ELR (cell line): ENCODE measurements around the gene SLC4A2.

Experiments used
- DNase-seq: peaks from one replicate; pipeline ENCODE4 v3.0.0-alpha.2; 2015; ENCODE audit warnings: low read depth

The SLC4A2 gene

DNA sequence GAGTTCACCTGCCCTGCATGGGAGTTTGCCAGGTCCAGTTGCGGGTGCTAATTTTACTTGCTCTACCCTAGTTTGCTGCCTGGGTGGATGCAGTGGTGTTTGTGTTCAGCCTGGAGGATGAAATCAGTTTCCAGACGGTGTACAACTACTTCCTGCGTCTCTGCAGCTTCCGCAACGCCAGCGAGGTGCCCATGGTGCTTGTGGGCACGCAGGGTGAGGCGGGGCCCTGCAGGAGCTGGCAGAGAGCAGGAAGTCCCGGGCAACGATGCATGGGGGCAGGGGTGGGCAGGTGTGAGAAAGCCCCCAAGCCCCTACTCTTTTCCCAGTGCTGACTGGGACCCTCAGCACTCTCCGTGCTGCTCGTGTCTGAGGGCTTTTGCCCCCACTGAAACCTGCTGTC is 58.2 kb downstream of the SLC4A2 start:
- DNase-seq = no peak

DNA sequence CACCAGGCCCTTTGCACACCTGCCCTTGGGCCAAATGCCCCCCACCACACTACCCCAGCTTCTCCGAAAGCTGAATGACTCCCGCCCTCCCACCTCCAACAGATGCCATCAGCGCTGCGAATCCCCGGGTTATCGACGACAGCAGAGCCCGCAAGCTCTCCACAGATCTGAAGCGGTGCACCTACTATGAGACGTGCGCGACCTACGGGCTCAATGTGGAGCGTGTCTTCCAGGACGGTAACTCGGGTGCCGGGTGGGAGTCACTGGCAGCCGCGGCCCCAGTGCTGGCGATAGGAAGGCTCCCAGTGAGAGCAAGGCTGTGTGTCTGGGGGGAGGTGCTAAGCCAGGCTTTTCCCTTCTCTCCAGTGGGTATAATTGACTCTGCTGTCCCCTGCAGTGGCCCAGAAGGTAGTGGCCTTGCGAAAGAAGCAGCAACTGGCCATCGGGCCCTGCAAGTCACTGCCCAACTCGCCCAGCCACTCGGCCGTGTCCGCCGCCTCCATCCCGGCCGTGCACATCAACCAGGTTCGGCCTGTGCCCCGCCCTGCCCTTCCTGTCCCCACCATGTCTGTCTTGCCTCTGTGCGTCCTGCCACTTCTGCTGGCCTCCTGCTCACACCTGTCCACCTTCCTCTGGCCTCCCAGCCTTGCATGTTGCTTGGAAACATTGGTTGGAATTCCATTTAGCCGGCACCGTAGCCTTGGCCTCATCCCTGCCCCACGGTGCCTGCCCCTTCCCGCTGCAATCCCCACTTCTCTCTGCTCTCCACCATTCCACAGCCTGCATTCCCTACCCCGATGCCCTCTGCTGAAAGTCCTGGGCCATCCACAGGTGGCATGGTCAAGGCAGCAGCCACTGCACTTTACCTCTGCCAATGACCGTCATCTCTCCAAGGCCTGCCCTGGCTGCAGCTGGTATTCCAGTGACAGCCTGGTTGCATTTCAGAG is 59.0 kb downstream of the SLC4A2 start:
- DNase-seq = no peak

DNA sequence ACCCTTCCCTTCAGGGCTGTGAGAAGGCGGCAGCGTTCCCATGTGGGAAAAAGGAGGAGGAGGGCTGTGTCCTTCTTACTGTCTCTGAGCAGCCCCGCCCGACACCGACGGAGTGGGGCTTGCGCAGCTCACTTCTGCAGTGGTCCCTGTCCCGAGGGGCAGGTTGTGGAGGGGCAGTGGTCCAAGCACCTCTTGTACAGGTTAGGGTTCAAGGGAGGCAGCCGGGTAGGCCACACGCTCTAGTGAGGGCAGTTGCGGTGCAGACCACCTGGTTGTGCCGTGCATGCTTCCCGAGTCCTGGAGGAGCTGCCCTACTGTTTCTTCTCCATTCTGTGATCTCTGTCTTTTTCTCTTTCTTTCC is 59.6 kb downstream of the SLC4A2 start:
- no peak for DNase-seq

DNA sequence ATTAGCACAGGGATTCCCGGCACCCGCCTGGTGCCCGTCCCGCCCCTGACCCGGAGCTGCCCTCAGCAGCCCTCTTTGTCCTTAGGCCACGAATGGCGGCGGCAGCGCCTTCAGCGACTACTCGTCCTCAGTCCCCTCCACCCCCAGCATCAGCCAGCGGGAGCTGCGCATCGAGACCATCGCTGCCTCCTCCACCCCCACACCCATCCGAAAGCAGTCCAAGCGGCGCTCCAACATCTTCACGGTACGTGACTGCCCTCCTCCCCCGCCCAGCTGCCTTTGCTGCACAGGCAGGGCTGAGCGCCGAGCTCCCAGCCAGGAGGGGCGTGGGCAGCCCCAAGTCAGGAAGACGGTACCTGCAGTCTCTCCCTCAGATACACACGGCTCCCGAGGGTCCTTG is 60.5 kb downstream of the SLC4A2 start:
- DNase-seq = no peak

DNA sequence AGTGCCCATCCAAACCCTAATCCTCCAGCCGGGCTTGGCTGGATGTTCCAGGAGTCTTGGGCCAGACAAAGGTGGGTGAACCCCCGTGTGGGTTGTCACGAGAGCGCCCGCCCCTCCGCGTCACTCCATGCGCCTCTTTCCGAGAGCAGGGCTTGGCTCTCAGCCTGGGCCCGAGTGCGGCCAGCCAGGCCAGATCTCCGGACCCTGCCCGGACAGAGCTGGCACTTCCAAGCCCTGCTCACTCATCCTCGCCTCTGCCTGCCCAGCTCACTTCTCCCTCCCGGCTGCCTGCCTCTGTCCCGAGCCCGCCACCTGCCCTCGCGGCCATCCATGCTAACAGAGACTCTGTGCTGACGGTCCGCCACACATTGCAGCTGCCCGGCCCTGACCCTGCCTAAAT is 61.5 kb downstream of the SLC4A2 start:
- no peak for DNase-seq

DNA sequence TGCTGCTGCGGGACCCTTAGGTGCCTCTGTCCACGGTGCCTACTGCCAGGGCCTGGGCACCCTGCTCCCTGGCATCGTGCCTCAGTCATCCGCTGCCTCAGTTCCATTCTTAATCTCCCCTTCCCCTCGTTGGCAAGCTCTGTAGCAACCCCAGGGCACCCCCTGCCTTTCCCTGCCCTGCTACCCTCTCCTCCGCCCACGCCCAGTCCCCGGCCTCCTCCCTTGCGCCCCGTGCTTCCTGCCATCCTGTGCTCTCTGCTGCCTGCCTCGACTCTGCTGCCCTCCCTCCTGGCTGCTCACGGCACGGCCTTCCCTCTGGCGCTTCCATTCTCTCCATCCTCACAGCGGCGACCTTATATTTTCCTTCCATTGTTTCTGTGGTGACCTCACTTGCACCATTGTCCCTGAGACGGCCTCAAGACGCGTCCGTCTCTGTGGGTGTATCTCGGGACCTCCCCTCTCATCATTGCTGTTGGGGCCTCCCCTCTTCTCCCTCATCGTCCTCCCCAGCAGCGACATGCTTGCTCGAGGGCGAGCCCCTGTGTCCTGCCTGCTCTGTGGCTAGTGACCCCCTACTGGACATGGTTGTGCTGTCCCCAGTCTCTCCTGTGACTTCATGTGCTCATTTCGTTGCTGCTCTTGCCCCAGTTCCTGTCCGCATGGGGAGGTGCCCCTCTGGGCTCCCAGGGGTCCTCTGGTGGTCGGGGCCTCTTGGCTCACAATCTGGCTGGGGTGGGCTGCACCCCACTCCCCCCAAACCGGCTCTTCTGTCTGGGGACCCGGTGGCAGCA is 62.2 kb downstream of the SLC4A2 start:
- DNase-seq = no peak

DNA sequence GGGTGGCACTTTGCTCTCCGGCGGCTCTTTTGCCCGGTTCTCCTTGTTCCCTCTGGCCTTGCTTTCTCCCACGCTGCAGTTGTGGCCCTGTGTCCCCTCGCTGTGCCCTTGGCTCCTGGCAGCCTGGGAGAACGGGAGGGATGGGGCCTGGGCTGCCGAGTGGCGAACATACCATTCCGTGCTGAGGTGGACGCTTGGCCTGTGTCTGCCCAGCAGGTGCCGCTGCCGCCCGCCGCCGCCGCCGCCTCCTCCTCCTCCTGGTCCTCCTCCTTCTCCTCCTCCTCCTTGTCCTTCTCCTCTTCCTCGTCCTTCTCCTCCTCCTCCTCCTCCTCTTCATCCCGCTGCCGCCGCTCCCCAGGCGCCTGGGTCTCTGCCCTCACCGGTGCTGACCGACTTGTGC is 62.9 kb downstream of the SLC4A2 start:
- DNase-seq = no peak

DNA sequence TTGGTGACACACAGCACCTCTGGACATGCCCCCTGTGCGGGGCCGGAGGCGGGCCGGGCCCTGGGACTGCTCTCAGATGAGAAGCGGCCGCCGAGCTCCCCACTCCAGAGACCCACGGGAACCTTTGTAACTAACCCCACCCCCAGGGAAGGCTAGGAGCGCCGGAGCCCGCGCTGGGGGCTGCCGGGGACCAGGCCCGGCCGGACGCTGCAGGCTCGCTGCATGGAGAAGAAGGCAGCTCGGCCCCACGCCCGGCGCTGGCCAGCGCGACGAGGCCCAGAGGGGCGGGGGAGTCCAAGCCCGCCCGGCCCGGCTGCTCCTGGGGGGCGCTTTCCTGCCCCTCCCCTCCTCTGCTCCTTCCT is 63.4 kb downstream of the SLC4A2 start:
- DNase-seq = no peak

DNA sequence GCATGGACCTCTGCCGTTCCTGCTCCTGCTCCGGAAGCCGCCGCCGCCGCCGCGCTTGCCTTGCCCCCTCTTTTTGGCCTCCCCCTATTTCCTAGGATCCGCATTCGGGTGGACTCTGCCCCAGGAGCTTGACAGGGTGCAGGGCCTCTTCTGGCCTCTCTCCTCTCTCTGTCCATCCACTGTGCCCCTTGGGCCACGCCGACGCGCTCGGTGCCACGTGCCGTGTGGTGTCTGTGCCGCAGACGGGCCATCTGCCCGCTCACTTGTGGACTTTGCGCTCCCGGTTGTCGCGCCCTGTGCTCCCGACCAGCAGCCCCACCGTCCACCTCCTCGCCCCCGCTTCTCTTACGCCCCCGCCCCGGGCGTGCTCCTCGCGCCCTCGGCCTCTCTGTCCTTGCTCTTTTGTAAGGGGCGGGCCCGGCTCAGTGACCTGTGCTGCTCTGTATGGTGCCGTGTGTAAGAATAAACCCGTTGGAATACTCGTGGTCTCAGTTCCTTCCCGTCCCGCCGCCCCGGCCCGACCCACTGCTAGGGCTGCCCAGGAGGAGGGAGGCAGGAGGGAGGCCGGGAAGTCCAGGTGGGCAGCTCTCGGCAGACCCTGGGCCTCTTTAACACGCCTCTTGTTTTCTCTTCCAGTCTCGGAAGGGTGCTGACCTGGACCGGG is 63.9 kb downstream of the SLC4A2 start:
- no peak for DNase-seq

DNA sequence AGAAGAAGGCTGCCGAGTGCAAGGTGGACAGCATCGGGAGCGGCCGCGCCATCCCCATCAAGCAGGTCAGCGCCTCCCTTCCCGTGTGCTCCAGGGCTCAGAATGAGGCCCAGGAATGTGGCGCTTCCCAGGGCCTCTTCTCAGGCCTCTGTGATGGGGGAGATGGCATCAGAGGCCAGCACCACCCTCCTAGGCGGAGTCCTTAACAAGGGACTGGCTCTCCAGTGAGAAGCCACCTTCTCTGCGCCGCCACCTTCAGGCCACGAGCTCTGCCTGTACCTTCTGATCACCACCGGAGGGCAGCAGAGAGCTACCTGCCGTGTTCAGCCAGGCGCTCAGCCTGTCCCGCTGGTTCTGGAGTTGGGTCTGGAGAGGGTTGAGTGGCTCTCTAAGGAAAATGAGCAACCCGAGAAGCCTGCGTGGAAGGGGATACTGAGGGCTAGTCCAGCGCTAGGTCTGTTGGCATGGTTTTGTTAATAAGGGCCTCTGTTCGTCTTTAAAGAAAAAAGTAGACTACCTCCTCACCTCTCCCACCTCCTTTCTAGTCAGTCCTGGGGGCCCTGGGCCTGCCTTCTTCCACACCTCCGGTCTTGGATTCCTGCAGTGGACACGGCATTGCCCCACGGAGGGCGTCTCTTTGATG is 64.6 kb downstream of the SLC4A2 start:
- peak; percentile 79 for DNase-seq

DNA sequence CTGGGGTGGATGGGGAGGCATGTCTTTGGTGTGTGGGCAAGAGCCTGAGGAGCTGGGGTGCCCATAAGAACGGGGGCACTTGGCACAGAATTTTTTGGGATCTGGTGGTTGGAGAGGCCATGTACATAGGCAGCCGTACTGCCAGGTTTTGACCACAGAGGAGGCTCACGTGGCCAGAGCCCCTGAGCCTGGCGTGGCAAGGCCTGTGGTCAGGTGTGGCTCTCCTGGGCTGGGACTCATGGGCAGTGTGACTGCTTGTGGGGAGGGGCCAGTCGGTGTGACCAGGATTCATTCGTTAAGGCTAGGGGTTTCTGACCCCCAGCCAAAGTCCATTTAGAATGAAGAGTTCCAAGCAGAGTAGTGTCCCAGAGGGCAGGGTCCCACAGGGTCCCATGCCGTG is 65.1 kb downstream of the SLC4A2 start:
- no peak for DNase-seq

DNA sequence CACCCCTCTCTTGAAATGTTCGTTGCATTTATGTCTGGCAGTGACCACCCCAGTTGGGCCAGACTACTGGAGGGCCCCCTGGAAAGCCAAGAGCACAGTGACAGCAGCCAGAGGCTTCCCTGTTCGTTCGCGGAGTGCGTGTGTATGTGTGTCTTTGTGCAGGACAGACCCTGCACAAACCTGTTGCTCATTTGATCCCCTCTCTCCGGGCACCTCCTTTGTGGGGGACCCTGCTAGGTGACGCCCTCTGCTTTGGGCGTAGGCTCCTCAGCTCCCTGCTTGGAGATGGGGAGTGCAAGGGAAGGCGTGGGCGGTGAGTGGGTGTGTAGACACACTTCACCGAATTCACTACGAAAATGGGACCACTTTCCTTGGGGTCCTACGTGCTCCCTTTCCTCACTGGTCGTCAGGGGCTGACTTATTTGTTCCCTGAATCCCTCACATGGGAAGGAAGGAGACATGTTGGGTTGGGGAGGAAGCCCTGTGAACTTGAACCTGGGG is 65.6 kb downstream of the SLC4A2 start:
- no peak for DNase-seq

DNA sequence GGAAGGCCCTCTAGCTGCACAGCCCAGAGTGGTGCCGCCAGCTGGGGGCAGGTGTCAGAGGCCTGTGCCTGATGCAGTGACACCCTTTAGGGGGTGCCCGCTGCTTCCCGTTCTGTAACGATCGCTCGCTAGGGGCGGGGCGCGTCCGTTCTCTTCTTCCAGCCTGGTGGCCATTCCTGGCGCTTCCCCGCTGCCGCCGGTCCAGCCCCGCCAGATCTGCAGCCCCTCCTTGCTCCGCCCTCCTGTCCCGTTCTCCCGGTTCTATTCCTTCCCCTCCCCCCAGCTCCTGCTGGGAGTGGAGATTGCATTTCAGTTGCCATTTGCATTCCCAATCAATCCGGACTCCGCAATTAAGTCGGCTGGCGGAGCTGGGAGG is 66.1 kb downstream of the SLC4A2 start:
- DNase-seq = no peak

DNA sequence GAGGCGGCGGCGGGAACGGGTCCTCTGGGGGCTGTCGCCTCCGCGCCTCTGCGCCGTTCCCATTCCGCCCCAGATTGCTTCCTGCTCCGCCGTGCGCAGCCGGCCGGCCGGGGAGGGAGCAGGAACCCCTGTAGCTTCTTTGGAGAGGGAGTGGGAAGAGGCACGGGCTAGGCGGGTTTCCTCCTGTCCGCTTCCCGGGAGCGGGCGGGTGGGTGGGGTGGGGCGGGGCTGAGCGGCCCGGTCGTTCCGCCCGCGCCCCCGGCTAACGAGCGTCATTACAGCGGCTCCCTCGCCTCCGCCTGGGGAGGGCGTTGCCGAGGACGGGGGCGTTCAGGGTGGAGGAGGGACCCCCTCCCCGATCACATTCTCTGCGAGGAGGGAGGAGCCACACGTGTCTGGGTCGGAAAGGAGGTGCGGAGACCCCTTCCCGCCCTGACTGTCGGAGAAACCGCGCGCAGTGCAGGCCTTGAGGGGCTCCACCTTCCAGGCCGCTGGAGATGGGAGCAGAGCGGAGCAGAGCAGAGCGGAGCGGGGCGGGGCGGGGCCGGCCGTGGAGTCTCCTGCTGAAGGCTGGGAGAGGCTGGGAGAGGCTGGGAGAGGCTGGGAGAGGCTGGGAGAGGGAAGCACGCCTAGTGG is 66.6 kb downstream of the SLC4A2 start:
- DNase-seq = no peak
